Measurements from ENCODE around the gene PCSK6. TPM values are rescaled to one million over a fixed set of nuclear protein-coding genes. Genes with fewer than 3 reads are reported as not detected.

Gene PCSK6
- total RNA-seq, 1 experiment from 2014 or later = 2.9 TPM

GRCh38 chr15:101294731-101295606 lies 194.5 kb downstream of the PCSK6 start, which contains the start of gene SNRPA1 (continued):
- TF ChIP-seq E2F4 (CRISPR knock-in tag; IDR thresholded peaks at IDR 0.05; ENCODE audit: borderline replicate concordance, low read depth) (peak; percentile 82), ZNF671 (CRISPR knock-in tag; IDR thresholded peaks at IDR 0.05) (no peak), ZNF532 (CRISPR knock-in tag; IDR thresholded peaks at IDR 0.05; ENCODE audit: borderline replicate concordance) (no peak), AFF4 (CRISPR knock-in tag; IDR thresholded peaks at IDR 0.05; ENCODE audit: borderline replicate concordance) (no peak), ZNF512 (CRISPR knock-in tag; IDR thresholded peaks at IDR 0.05; ENCODE audit: borderline replicate concordance) (no peak; the same call in 1 of the 2 replicates), ETV6 (CRISPR knock-in tag; IDR thresholded peaks at IDR 0.05) (peak; percentile 97), FOXJ3 (CRISPR knock-in tag; IDR thresholded peaks at IDR 0.05; ENCODE audit: borderline replicate concordance) (no peak), ZNF281 (CRISPR knock-in tag; IDR thresholded peaks at IDR 0.05) (no peak; the same call in 1 of the 2 replicates), CTCF (IDR thresholded peaks at IDR 0.05) (no peak), ESRRA (CRISPR knock-in tag; IDR thresholded peaks at IDR 0.05; ENCODE audit: borderline replicate concordance) (peak; percentile 23; the same call in 1 of the 2 replicates), ZNF263 (CRISPR knock-in tag; IDR thresholded peaks at IDR 0.05; ENCODE audit: low read depth) (no peak), ZNF396 (CRISPR knock-in tag; IDR thresholded peaks at IDR 0.05; ENCODE audit: borderline replicate concordance) (no peak), MLX (CRISPR knock-in tag; IDR thresholded peaks at IDR 0.05) (no peak; the same call in 1 of the 2 replicates), ZNF425 (CRISPR knock-in tag; conservative IDR thresholded peaks at IDR 0.05) (no peak), CREM (CRISPR knock-in tag; IDR thresholded peaks at IDR 0.05) (peak; percentile 74; the same call in 1 of the 2 replicates)
